Retinal pigment epithelial cell (primary cell): ENCODE data around the gene BMP6.

Experiments
- DNase-seq: peaks from one replicate; pipeline ENCODE4 v3.0.0-alpha.2; 2010; ENCODE audit warnings: low read depth
- H3K4me3 ChIP-seq: 2 replicates; pipeline ENCODE4 v1.5.1; 2011; ENCODE audit warnings: mild to moderate bottlenecking, low read length, control low read depth, moderate library complexity
- TF ChIP-seq, protein P1 (sequence below): conservative IDR thresholded peaks from 2 replicates; pipeline ENCODE4 v1.5.1; 2011; ENCODE audit warnings: low read depth, low read length, control low read depth, inconsistent platforms

Gene BMP6

DNA sequence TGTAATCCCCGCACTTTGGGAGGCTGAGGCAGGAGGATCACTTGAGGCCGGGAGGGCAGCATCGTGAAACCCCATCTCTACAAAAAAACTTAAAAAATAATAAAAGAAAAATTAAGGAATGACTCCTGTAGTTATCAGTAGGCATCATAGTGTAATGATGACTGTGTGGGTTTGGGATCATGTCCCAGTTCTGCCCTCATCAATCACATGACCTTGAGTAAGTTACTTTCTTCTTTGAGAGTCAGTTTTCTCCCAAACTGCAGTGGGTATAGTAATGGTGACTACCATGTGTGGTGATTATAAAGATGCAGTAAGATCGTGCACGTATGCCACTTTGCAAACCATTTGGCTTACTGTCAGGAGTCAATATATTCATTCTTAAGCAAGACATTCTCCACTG lies 95.5 kb downstream of the BMP6 start:
- no peak for DNase-seq
- TF ChIP-seq, protein P1, sequence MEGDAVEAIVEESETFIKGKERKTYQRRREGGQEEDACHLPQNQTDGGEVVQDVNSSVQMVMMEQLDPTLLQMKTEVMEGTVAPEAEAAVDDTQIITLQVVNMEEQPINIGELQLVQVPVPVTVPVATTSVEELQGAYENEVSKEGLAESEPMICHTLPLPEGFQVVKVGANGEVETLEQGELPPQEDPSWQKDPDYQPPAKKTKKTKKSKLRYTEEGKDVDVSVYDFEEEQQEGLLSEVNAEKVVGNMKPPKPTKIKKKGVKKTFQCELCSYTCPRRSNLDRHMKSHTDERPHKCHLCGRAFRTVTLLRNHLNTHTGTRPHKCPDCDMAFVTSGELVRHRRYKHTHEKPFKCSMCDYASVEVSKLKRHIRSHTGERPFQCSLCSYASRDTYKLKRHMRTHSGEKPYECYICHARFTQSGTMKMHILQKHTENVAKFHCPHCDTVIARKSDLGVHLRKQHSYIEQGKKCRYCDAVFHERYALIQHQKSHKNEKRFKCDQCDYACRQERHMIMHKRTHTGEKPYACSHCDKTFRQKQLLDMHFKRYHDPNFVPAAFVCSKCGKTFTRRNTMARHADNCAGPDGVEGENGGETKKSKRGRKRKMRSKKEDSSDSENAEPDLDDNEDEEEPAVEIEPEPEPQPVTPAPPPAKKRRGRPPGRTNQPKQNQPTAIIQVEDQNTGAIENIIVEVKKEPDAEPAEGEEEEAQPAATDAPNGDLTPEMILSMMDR, result no peak
- no peak overlapping the region for H3K4me3 ChIP-seq

DNA sequence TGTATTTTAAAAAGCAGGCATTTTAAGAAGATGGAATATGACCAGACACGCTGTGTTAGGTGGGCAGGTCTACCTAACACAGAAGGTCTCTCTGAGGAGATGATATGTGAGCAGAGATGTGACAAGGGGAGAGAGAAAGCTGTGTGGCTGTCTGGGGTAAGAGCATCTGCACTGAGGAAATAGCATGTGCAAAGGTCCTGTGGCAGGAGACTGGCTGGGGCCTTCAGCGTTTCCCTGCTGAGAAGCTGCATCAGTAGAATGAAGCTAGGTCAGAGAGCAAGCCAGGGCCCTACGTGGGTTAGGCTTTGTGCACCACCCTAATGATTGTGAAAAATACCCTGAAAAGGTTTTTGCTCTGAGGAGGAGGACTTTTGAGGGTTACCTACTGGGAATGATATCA lies 97.7 kb downstream of the BMP6 start:
- DNase-seq, result no peak
- TF ChIP-seq, protein P1, result no peak

DNA sequence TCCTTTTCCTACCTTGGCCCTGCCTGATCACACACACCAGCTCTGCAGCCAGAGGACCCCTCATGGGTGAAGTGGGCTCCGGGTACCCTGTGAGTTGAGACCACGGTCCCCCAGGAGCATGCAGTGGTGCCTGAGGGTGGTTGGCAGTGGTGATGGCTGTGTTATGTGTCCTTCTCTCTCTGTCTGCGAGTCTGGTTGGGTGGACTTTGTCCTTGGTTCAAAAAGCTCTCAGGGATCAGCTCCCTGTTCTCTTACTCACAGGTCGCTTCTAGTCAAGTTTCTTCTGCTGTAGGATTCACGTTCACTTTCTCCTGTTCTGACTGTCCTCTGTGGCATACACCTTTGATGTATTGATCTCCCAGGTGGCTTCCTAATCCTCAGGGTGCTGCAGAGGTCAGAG lies 100.1 kb downstream of the BMP6 start:
- H3K4me3 ChIP-seq, result no peak overlapping the region
- DNase-seq, result no peak
- TF ChIP-seq, protein P1, result no peak

More for the DNA sequence above, 97.7 kb downstream of the BMP6 start:
- no peak overlapping the region for H3K4me3 ChIP-seq

DNA sequence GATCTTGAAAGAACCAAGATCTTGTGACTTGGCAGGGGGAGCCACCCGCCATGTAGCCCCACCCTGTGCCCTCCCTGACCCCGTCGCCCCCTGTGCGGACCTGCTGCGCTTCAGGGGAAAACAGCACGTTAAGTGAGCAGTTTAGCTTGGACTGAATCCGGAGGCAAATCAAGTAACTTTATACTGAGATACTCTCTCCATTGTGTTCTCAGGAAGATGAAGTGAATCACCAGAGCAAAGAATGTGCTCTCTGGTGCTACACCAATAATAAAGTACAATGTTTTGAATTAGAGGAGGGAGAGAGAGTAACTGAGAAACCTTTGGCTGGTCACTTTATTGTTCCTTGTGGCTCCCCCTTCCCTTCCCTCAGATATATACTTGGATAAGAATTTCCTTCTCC lies 101.2 kb downstream of the BMP6 start:
- H3K4me3 ChIP-seq, result no peak overlapping the region
- no peak for DNase-seq
- TF ChIP-seq, protein P1, result no peak

DNA sequence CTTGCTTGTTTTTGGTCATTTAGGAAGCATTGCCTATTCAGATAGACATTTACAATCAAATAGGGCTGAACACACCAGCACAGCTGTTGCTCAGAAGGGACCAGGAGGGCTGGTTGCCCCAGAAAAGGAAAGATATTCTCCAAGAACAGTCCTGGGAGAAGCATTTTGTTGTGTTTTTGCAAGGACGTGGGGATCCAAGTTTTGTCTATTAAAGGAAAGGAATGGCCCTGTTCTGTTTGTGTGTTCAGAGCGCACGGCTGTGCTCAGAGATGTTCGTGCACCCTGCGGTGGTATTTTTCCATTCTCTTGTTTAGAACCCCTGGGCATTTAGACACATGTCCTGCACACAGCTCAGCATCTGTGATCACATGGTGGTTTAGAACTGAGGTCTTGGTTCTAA lies 102.2 kb downstream of the BMP6 start:
- no peak overlapping the region for H3K4me3 ChIP-seq
- TF ChIP-seq, protein P1, result no peak
- no peak for DNase-seq

DNA sequence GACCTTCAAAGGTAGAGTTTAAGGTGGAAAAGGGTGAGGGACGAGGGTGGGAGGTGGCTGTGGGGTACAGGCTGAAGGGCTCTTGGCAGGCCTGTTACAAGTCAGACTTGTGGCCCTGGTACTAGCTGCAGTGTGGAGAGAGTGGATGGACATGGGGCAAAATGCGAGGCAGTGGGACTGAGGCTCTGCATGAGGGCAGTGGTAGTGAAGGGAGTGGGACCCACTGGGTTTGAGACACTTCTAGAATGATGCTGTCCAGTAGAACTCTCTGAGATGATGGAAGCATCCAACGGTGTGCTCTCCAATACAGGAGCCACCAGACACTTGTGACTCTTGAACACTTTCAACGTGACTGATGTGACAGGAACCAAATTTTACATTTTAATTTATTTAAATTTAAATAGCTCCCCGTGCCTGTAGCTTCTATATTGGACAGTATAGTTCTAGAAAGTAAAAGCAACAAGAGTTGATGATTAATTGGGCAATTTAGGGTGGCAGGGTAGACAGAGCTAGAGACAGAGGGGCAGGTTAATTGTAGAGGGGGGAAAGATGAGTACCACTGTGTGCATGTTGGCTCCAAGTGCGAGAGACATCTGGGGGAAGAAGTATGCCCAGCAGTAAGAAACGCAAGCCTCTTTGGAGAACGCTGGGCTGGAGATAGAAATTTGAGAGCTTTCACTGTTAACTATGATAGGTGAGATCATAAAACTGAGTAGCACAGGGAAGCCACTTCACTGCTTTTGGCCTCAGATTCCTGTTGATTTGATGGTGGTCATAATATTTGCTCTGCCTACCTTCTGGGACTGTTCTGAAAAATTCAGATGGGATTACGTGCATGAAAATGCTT lies 107.2 kb downstream of the BMP6 start:
- no peak for DNase-seq
- H3K4me3 ChIP-seq, result no peak overlapping the region
- TF ChIP-seq, protein P1, result no peak

DNA sequence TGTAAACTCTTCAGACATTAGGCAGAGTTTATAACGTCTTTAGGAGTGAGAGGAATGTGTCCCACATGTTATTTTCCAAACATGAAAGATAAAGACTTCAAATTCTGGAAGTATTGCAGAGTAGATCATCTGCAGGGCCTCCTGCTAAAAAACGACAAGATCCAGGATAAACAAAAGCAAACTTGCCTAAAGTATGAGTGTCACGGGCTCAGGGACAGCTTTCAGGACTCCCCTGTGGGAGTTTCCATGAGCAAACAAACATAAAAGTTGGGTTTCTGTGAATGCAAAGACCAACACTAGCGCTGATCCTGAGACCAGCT lies 107.8 kb downstream of the BMP6 start:
- TF ChIP-seq, protein P1, result no peak
- no peak overlapping the region for H3K4me3 ChIP-seq
- no peak for DNase-seq
